Activated T-helper 2 cell treated with anti-CD3 and anti-CD28 coated beads, Interferon-gamma antibody, Interleukin-2, Interleukin-4, amounts not matched to agents 10 μg/mL and 5 μg/mL and 100 μg/mL, durations not matched to agents 14 hours and 24 hours and 36 hours (primary cell): ENCODE data around the gene GOLM1. TPM values are rescaled to one million over a fixed set of nuclear protein-coding genes. Genes with fewer than 3 reads are reported as not detected.
"Not testable (repeated sequence)": the region's sequence is repeated elsewhere in the genome, so short reads cannot be mapped to it uniquely, and the experiment has no call there.

Source experiments
- DNase-seq: peaks from one replicate; pipeline ENCODE4 v3.0.0; 2021; ENCODE audit warnings: low spot score
- H3K27ac Mint-ChIP-seq: one replicate; pipeline ENCODE4 v1.8.0; 2021; ENCODE audit warnings: mixed read lengths
- H3K27me3 Mint-ChIP-seq: one replicate; pipeline ENCODE4 v1.8.0; 2021; ENCODE audit warnings: low read depth, mixed read lengths
- H3K36me3 Mint-ChIP-seq: one replicate; pipeline ENCODE4 v1.8.0; 2021; ENCODE audit warnings: low read depth, mixed read lengths
- H3K4me1 Mint-ChIP-seq: one replicate; pipeline ENCODE4 v1.8.0; 2021; ENCODE audit warnings: low read depth, mixed read lengths
- H3K4me3 Mint-ChIP-seq: one replicate; pipeline ENCODE4 v1.8.0; 2021; ENCODE audit warnings: low read depth, mild to moderate bottlenecking, moderate library complexity, mixed read lengths
- H3K9me3 Mint-ChIP-seq: one replicate; pipeline ENCODE4 v1.8.0; 2021; ENCODE audit warnings: mixed read lengths
- intact Hi-C: fragments of 100-400 bp; cut with micrococcal nuclease; formaldehyde crosslinking; loops from one replicate; pipeline ENCODE4 v1.15.1; 2023
- total RNA-seq: library from RNA; stranded (reverse); gene quantifications from 2 replicates; pipeline ENCODE4 v1.2.3, GENCODE V29; 2022

The GOLM1 gene
- total RNA-seq, 1 donor from 2014 or later = 7.9 TPM

GRCh38 chr9:86048018-86048742 is 51.2 kb downstream of the GOLM1 start:
- H3K36me3 Mint-ChIP-seq, H3K27ac Mint-ChIP-seq, H3K9me3 Mint-ChIP-seq, intact Hi-C loops, H3K4me1 Mint-ChIP-seq, H3K4me3 Mint-ChIP-seq, DNase-seq, H3K27me3 Mint-ChIP-seq: not testable (repeated sequence)

- H3K27ac Mint-ChIP-seq = no peak overlapping the region
- intact Hi-C loops = no loop called here
- no peaks in the 10 kb centered on the region for H3K36me3 Mint-ChIP-seq
- H3K9me3 Mint-ChIP-seq = no peaks in the 10 kb centered on the region
- DNase-seq = no peak
- H3K4me3 Mint-ChIP-seq = no peak overlapping the region
- H3K27me3 Mint-ChIP-seq = peaks cover 6% of the 10 kb centered on the region
- no peaks in the 10 kb centered on the region for H3K4me1 Mint-ChIP-seq
Measured at GRCh38 chr9:86047361-86047760, 52.0 kb downstream of the GOLM1 start.

GRCh38 chr9:86046930-86047341 is 52.4 kb downstream of the GOLM1 start:
- Mint-ChIP-seq H3K4me3 (no peak overlapping the region), H3K27ac (no peak overlapping the region)
- intact Hi-C loops = no loop called here

GRCh38 chr9:86046071-86046636 is 53.2 kb downstream of the GOLM1 start:
- no peaks in the 10 kb centered on the region for H3K9me3 Mint-ChIP-seq
- no peak overlapping the region for H3K27ac Mint-ChIP-seq
- no peak overlapping the region for H3K4me3 Mint-ChIP-seq
- DNase-seq = no peak
- H3K27me3 Mint-ChIP-seq = peaks cover 6% of the 10 kb centered on the region
- no peaks in the 10 kb centered on the region for H3K4me1 Mint-ChIP-seq
- intact Hi-C loops = no loop called here
- H3K36me3 Mint-ChIP-seq = no peaks in the 10 kb centered on the region

More at GRCh38 chr9:86046930-86047341, 52.4 kb downstream of the GOLM1 start:
- H3K27me3 Mint-ChIP-seq = peaks cover 6% of the 10 kb centered on the region
- no peaks in the 10 kb centered on the region for H3K36me3 Mint-ChIP-seq
- no peaks in the 10 kb centered on the region for H3K9me3 Mint-ChIP-seq
- no peak for DNase-seq
- H3K4me1 Mint-ChIP-seq = no peaks in the 10 kb centered on the region

GRCh38 chr9:86045654-86046053 is 53.7 kb downstream of the GOLM1 start:
- intact Hi-C loops = no loop called here
- no peak overlapping the region for H3K27ac Mint-ChIP-seq
- no peaks in the 10 kb centered on the region for H3K36me3 Mint-ChIP-seq
- H3K27me3 Mint-ChIP-seq = peaks cover under 1% of the 10 kb centered on the region
- no peaks in the 10 kb centered on the region for H3K4me1 Mint-ChIP-seq
- no peaks in the 10 kb centered on the region for H3K9me3 Mint-ChIP-seq
- no peak overlapping the region for H3K4me3 Mint-ChIP-seq
- DNase-seq = no peak

GRCh38 chr9:86043999-86044398 is 55.4 kb downstream of the GOLM1 start:
- Mint-ChIP-seq H3K36me3 (no peaks in the 10 kb centered on the region), H3K27ac (no peak overlapping the region), H3K27me3 (no peaks in the 10 kb centered on the region), H3K4me3 (no peak overlapping the region), H3K4me1 (no peaks in the 10 kb centered on the region), H3K9me3 (no peaks in the 10 kb centered on the region)
- intact Hi-C loops = no loop called here
- DNase-seq = no peak

- H3K36me3 Mint-ChIP-seq = no peaks in the 10 kb centered on the region
- intact Hi-C loops = no loop called here
- DNase-seq = no peak
- H3K27me3 Mint-ChIP-seq = no peaks in the 10 kb centered on the region
- no peak overlapping the region for H3K4me3 Mint-ChIP-seq
- H3K4me1 Mint-ChIP-seq = no peaks in the 10 kb centered on the region
- H3K9me3 Mint-ChIP-seq = no peaks in the 10 kb centered on the region
- no peak overlapping the region for H3K27ac Mint-ChIP-seq
Measured at GRCh38 chr9:86043586-86043985, 55.8 kb downstream of the GOLM1 start.

GRCh38 chr9:86042199-86042978 is 57.0 kb downstream of the GOLM1 start:
- no peak for DNase-seq
- H3K27ac Mint-ChIP-seq = no peak overlapping the region
- peaks cover 3% of the 10 kb centered on the region for H3K36me3 Mint-ChIP-seq
- no peaks in the 10 kb centered on the region for H3K27me3 Mint-ChIP-seq
- intact Hi-C loops = no loop called here
- H3K4me1 Mint-ChIP-seq = no peaks in the 10 kb centered on the region
- H3K9me3 Mint-ChIP-seq = no peaks in the 10 kb centered on the region
- H3K4me3 Mint-ChIP-seq = no peak overlapping the region

- intact Hi-C loops = no loop called here
- no peak for DNase-seq
- no peaks in the 10 kb centered on the region for H3K4me1 Mint-ChIP-seq
- no peaks in the 10 kb centered on the region for H3K27me3 Mint-ChIP-seq
- no peaks in the 10 kb centered on the region for H3K9me3 Mint-ChIP-seq
- peaks cover 3% of the 10 kb centered on the region for H3K36me3 Mint-ChIP-seq
- no peak overlapping the region for H3K27ac Mint-ChIP-seq
- no peak overlapping the region for H3K4me3 Mint-ChIP-seq
Measured at GRCh38 chr9:86041311-86041741, 58.0 kb downstream of the GOLM1 start.

GRCh38 chr9:86040861-86041155 is 58.5 kb downstream of the GOLM1 start:
- H3K36me3 Mint-ChIP-seq = peaks cover 3% of the 10 kb centered on the region
- no peaks in the 10 kb centered on the region for H3K4me1 Mint-ChIP-seq
- H3K27ac Mint-ChIP-seq = no peak overlapping the region
- intact Hi-C loops = no loop called here
- H3K27me3 Mint-ChIP-seq = no peaks in the 10 kb centered on the region
- DNase-seq = no peak
- H3K9me3 Mint-ChIP-seq = no peaks in the 10 kb centered on the region
- H3K4me3 Mint-ChIP-seq = no peak overlapping the region

GRCh38 chr9:86039991-86040860 is 59.1 kb downstream of the GOLM1 start:
- Mint-ChIP-seq H3K27ac (no peak overlapping the region), H3K36me3 (peaks cover 3% of the 10 kb centered on the region), H3K4me3 (no peak overlapping the region), H3K4me1 (no peaks in the 10 kb centered on the region), H3K27me3 (no peaks in the 10 kb centered on the region), H3K9me3 (no peaks in the 10 kb centered on the region)
- intact Hi-C loops = no loop called here
- DNase-seq = no peak

GRCh38 chr9:86036555-86036954 is 62.8 kb downstream of the GOLM1 start:
- H3K27me3 Mint-ChIP-seq = no peaks in the 10 kb centered on the region
- H3K36me3 Mint-ChIP-seq = peaks cover 3% of the 10 kb centered on the region
- no peak for DNase-seq
- no peak overlapping the region for H3K27ac Mint-ChIP-seq
- intact Hi-C loops = no loop called here
- no peaks in the 10 kb centered on the region for H3K4me1 Mint-ChIP-seq
- H3K9me3 Mint-ChIP-seq = no peaks in the 10 kb centered on the region
- no peak overlapping the region for H3K4me3 Mint-ChIP-seq
